GM15510 (cell line): Measurements from ENCODE around the gene EMC10.

Source experiments
- POLR2A ChIP-seq: IDR thresholded peaks from 3 replicates; pipeline ENCODE4 v1.6.1; 2011; ENCODE audit warnings: borderline replicate concordance; ENCODE audit not compliant: insufficient read length; ENCODE audit errors: extremely low read depth

Gene EMC10

GRCh38 chr19:50462970-50463369 lies 13.3 kb upstream of the EMC10 start:
- TF ChIP-seq POLR2A = no peak

GRCh38 chr19:50464348-50464747 lies 12.0 kb upstream of the EMC10 start:
- TF ChIP-seq POLR2A = no peak

- TF ChIP-seq POLR2A = no peak
Measured at GRCh38 chr19:50465000-50465399, 11.3 kb upstream of the EMC10 start.

GRCh38 chr19:50465986-50466705 lies 10.2 kb upstream of the EMC10 start:
- TF ChIP-seq POLR2A = no peak

GRCh38 chr19:50466706-50467039 lies 9.6 kb upstream of the EMC10 start:
- no peak for TF ChIP-seq POLR2A

GRCh38 chr19:50467566-50467965 lies 8.7 kb upstream of the EMC10 start:
- no peak for TF ChIP-seq POLR2A

- no peak for TF ChIP-seq POLR2A
Measured at GRCh38 chr19:50468818-50469217, 7.5 kb upstream of the EMC10 start.

- no peak for TF ChIP-seq POLR2A
Measured at GRCh38 chr19:50475101-50475568, 1.2 kb upstream of the EMC10 start.

- TF ChIP-seq POLR2A = no peak
Measured at GRCh38 chr19:50475736-50476223, 527 bp upstream of the EMC10 start.

- no peak for TF ChIP-seq POLR2A
Measured at GRCh38 chr19:50476907-50477238, 566 bp downstream of the EMC10 start.

GRCh38 chr19:50477751-50478515 lies 1.6 kb downstream of the EMC10 start:
- no peak for TF ChIP-seq POLR2A

- no peak for TF ChIP-seq POLR2A
Measured at GRCh38 chr19:50478901-50479715, 2.8 kb downstream of the EMC10 start.

GRCh38 chr19:50479761-50480251 lies 3.5 kb downstream of the EMC10 start:
- TF ChIP-seq POLR2A = no peak

- no peak for TF ChIP-seq POLR2A
Measured at GRCh38 chr19:50480281-50481111, 4.2 kb downstream of the EMC10 start.
